ENCODE data around the gene LRRC4B.

- TF ChIP-seq SALL2 (CRISPR knock-in tag; IDR thresholded peaks at IDR 0.05) = no peak
- TF ChIP-seq SMARCE1 (IDR thresholded peaks at IDR 0.05; ENCODE audit: borderline replicate concordance) = no peak
- no peak for TF ChIP-seq CBFB (CRISPR knock-in tag; IDR thresholded peaks at IDR 0.05)
- TF ChIP-seq, protein P1, sequence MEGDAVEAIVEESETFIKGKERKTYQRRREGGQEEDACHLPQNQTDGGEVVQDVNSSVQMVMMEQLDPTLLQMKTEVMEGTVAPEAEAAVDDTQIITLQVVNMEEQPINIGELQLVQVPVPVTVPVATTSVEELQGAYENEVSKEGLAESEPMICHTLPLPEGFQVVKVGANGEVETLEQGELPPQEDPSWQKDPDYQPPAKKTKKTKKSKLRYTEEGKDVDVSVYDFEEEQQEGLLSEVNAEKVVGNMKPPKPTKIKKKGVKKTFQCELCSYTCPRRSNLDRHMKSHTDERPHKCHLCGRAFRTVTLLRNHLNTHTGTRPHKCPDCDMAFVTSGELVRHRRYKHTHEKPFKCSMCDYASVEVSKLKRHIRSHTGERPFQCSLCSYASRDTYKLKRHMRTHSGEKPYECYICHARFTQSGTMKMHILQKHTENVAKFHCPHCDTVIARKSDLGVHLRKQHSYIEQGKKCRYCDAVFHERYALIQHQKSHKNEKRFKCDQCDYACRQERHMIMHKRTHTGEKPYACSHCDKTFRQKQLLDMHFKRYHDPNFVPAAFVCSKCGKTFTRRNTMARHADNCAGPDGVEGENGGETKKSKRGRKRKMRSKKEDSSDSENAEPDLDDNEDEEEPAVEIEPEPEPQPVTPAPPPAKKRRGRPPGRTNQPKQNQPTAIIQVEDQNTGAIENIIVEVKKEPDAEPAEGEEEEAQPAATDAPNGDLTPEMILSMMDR (CRISPR knock-in tag; IDR thresholded peaks at IDR 0.05) = peak; percentile 79
- no peak for TF ChIP-seq GTF2F1 (IDR thresholded peaks at IDR 0.05; ENCODE audit: low read length)
- TF ChIP-seq JUN (CRISPR knock-in tag; IDR thresholded peaks at IDR 0.05) = no peak
- TF ChIP-seq PAX8 (CRISPR knock-in tag; IDR thresholded peaks at IDR 0.05; ENCODE audit: borderline replicate concordance) = no peak
These were observed 11.8 kb downstream of the LRRC4B start for GRCh38 chr19:50556282-50557008.

All from HepG2 (cell line).